CD4-positive, CD25-positive, alpha-beta regulatory T cell (primary cell): ENCODE data around the gene SEC23A. TPM values are rescaled to one million over a fixed set of nuclear protein-coding genes. Genes with fewer than 3 reads are reported as not detected.
A peak's percentile ranks its signal among the peaks of the same experiment; 100 is the strongest.

ENCODE experiments used
- ATAC-seq, 2 donors: fragments of 150-1000 bp; cut with Tn5 transposase; one replicate each; pipeline ENCODE4 v1.10.0; 2021; ENCODE audit warnings: low read depth in 2 of 2, moderate number of reproducible peaks in 2 of 2, moderate library complexity in 1 of 2
- DNase-seq, 3 donors: peaks; one replicate each; pipeline versions ENCODE4 v3.0.0 to v3.0.0-alpha.2; 2012 to 2022; ENCODE audit warnings: mixed read lengths in 1 of 3
- H3K27ac ChIP-seq: one replicate; pipeline ENCODE4 v1.7.0; 2013; ENCODE audit warnings: mild to moderate bottlenecking, low read length; ENCODE audit not compliant: insufficient read depth, poor library complexity, severe bottlenecking
- H3K27me3 ChIP-seq: one replicate; pipeline ENCODE4 v1.7.0; 2013; ENCODE audit warnings: low read length; ENCODE audit not compliant: control insufficient read depth, insufficient read depth
- H3K36me3 ChIP-seq: one replicate; pipeline ENCODE4 v1.7.0; 2013; ENCODE audit warnings: mild to moderate bottlenecking, low read length, moderate library complexity; ENCODE audit not compliant: control insufficient read depth, insufficient read depth
- H3K4me1 ChIP-seq: 2 replicates; pipeline ENCODE4 v1.7.0; 2013; ENCODE audit warnings: mild to moderate bottlenecking, low read length; ENCODE audit not compliant: insufficient read depth, control insufficient read depth, poor library complexity, severe bottlenecking
- H3K4me3 ChIP-seq: one replicate; pipeline ENCODE4 v1.7.0; 2013; ENCODE audit warnings: low read depth, mild to moderate bottlenecking, low read length, moderate library complexity
- H3K9me3 ChIP-seq, 2 experiments: 1 replicate in 1 of 2; 2 replicates in 1 of 2; pipeline ENCODE4 v1.7.0; 2013; ENCODE audit warnings: low read length in 2 of 2, mild to moderate bottlenecking in 1 of 2, moderate library complexity in 1 of 2; ENCODE audit not compliant: control insufficient read depth in 2 of 2
- H3K27ac Mint-ChIP-seq, 3 donors: one replicate each; pipeline ENCODE4 v1.8.0; 2020 to 2022; ENCODE audit warnings: mild to moderate bottlenecking in 3 of 3, mixed read lengths in 3 of 3, moderate library complexity in 2 of 3
- H3K27me3 Mint-ChIP-seq: one replicate; pipeline ENCODE4 v1.8.0; 2022; ENCODE audit warnings: mild to moderate bottlenecking, mixed read lengths
- H3K36me3 Mint-ChIP-seq: one replicate; pipeline ENCODE4 v1.8.0; 2020; ENCODE audit warnings: mixed read lengths
- H3K4me1 Mint-ChIP-seq, 4 donors: one replicate each; pipeline ENCODE4 v1.8.0; 2020 to 2022; ENCODE audit warnings: mixed read lengths in 4 of 4, mild to moderate bottlenecking in 1 of 4
- H3K4me3 Mint-ChIP-seq, 4 donors: one replicate each; pipeline ENCODE4 v1.8.0; 2020 to 2022; ENCODE audit warnings: mild to moderate bottlenecking in 4 of 4, mixed read lengths in 4 of 4, moderate library complexity in 3 of 4
- H3K9me3 Mint-ChIP-seq, 7 donors: one replicate each; pipeline ENCODE4 v1.8.0; 2020 to 2022; ENCODE audit warnings: mixed read lengths in 7 of 7, mild to moderate bottlenecking in 3 of 7, moderate library complexity in 2 of 7
- polyA plus RNA-seq, 4 donors: library from polyadenylated mRNA; unstranded; fragments of 300-500 nt; fragmentation: Illumina TruSeq; gene quantifications; one replicate each; pipeline ENCODE4 v1.2.3, GENCODE V29; 2021
- total RNA-seq: library from RNA; stranded (reverse); gene quantifications from one replicate; pipeline ENCODE4 v1.2.3, GENCODE V29; 2022

The SEC23A gene
- total and polyA plus RNA-seq, 5 donors from 2014 or later = 29.5 to 64.5 (median 40.4) TPM

DNA sequence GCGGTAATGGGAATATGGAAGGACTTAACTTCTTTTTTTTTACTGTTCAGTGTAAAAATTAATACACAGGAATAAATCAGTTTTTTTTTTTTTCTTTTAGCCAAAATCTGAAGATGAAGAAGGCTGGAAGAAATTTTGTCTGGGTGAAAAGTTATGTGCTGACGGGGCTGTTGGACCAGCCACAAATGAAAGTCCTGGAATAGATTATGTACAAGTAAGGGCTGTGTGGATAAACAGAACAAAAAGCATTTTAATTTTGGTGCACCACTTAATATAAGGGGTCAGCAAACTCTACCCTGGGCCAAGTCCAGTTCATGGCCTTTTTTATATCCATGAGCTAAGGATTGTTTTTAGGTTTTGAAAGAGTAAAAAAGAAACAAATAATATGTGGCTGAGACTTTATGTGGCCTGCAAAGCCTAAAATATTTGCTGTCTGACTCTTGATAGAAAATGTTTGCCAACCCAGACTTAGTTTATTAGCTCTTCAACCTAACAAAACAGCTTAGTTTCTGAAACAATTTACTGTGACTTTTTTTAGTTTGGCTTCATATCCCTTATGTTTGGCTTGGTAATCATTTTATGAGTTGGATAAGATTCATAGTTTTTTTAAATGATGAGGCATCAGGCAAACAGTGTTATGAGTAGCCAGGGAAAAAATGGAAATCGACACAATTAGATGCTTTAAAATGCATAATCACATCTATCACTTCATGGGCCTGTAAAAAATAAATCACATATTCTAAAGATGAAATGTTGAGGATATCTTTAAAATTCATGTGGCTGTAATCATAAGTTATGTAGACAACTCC is 19.5 kb upstream of the SEC23A start:
- Histone ChIP-seq H3K27me3 (no peaks in the 10 kb centered on the region), H3K36me3 (peaks cover 50% of the 10 kb centered on the region), H3K27ac (no peak overlapping the region), H3K4me3 (no peak overlapping the region), H3K4me1 (no peaks in the 10 kb centered on the region), H3K9me3 (no peaks in the 10 kb centered on the region)
- no peak for DNase-seq
- Mint-ChIP-seq H3K4me3 (no peak overlapping the region), H3K27ac (peak overlapping the region in 1 of 3 donors; percentile 30), H3K4me1 (peaks cover 0 to 5% (median 4%) of the 10 kb centered on the region in 4 donors), H3K9me3 (no peaks in the 10 kb centered on the region), H3K27me3 (no peaks in the 10 kb centered on the region), H3K36me3 (peaks cover 19% of the 10 kb centered on the region)
- ATAC-seq = no peak

DNA sequence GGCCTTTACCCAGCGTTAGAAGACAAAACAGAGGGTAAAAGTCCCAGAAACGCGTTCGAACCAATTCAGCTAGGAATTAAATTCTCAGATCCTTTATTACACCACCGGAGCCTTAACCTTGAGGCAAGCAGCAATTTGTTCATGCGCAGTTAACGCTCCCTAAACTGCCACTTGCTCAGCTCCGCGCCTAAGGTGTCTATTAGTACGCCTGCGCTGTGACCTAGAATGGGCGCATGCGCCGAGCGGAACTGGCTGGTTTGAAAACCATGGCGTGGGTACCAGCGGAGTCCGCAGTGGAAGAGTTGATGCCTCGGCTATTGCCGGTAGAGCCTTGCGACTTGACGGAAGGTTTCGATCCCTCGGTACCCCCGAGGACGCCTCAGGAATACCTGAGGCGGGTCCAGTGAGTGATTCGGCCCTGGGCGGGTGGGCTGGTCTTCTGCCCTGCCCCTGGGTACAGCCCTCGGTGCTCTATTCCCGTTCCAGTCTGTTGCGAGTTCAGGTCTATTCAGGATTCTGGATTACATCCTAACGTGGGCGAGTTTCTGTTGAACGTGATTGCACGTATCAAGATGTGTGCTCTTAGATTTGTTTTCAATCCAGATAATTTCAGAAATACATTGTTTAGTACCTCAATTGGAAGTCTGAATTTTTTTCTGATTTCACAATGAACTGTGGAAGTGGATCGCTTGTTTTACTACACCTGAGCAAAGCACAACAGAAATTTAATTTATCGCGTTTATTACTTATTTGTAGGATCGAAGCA is 11.2 kb upstream of the SEC23A start, which contains the start of gene GEMIN2:
TSS of gene GEMIN2 (plus strand) at position 251 of the 766 bp plus-strand sequence. CDS start at position 267, 16 bp downstream.
- Mint-ChIP-seq H3K9me3 (no peaks in the 10 kb centered on the region), H3K4me3 (peak within 1 kb of the TSS; percentile 90 to 98 (median 97)), H3K27me3 (no peaks in the 10 kb centered on the region), H3K4me1 (peaks cover 9 to 35% (median 24%) of the 10 kb centered on the region in 4 donors), H3K36me3 (peaks cover 2% of the 10 kb centered on the region), H3K27ac (peak within 1 kb of the TSS; percentile 77 to 99 (median 98))
- Histone ChIP-seq H3K36me3 (peaks cover 8% of the 10 kb centered on the region), H3K27ac (peak within 1 kb of the TSS; percentile 76), H3K4me3 (peak within 1 kb of the TSS; percentile 93), H3K27me3 (no peaks in the 10 kb centered on the region), H3K4me1 (peaks cover 18% of the 10 kb centered on the region), H3K9me3 (no peaks in the 10 kb centered on the region)
- ATAC-seq (peak; percentile 94 to 97), DNase-seq (peak; percentile 89 to 97 (median 93))

DNA sequence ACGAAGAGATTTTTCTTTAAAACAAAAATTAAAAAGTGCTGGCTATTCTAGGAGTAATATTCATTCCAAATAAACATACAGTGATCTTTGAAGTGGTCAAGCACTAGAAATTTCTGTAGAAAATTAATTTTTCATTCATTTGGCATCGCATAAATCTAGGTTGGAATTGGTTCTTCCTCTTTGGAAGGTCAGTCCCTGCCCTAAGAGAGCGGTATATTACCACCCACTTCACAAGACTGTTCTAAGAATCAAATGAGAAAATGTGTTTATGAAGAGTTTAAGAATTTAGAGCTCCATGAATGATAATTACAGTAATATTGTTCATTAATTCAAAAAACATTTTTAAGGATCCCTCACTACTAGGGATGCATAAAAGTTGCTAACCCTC is 10.6 kb upstream of the SEC23A start:
- Histone ChIP-seq H3K27me3 (no peaks in the 10 kb centered on the region), H3K27ac (peak overlapping the region; percentile 76), H3K4me1 (peaks cover 18% of the 10 kb centered on the region), H3K9me3 (no peaks in the 10 kb centered on the region), H3K36me3 (peaks cover 5% of the 10 kb centered on the region), H3K4me3 (peak overlapping the region; percentile 93)
- ATAC-seq (no peak), DNase-seq (no peak)
- Mint-ChIP-seq H3K27me3 (no peaks in the 10 kb centered on the region), H3K36me3 (no peaks in the 10 kb centered on the region), H3K9me3 (no peaks in the 10 kb centered on the region), H3K4me1 (peaks cover 9 to 35% (median 22%) of the 10 kb centered on the region in 4 donors), H3K27ac (peak overlapping the region; percentile 77 to 99 (median 98)), H3K4me3 (peak overlapping the region; percentile 90 to 98 (median 97))

DNA sequence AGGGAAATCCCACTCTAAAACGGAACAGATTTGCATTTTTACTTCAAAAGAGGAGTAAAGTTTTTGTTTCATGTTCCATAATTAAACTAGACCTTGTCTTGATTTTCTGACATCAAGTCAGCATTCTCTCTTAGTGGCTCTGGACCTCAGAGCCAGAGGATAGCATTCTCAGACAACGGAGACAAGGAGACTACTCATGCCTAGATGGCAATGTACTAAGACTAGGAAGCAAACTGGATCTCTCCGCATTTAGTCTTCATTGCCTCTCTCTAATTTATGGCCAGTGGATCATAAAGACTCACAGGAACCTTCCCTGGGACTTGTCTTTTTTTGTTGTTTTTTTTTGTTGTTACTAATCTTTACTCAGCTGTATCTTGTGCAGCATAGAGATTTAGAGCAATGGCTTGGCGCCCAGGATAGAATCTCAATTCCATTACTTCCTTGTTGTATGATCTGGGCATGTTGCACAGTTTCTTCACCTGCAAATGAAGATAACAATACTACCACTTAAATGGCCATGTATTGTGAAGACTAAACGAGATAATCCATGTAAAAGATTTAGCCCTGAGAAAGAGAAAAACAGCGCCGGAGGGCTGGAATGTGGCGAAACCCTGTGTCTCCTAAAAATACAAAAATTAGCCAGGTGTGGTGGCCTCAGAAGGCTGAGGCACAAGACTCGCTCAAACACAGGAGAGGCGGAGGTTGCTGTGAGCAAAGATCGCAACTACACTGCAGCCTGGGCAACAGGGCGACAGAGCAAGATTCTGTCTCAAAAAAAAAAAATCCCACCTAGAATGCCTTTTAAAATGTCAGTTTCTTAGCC is 7.1 kb upstream of the SEC23A start:
- H3K4me3 ChIP-seq = no peak overlapping the region
- no peaks in the 10 kb centered on the region for H3K27me3 Mint-ChIP-seq
- ATAC-seq = no peak
- H3K36me3 ChIP-seq = no peaks in the 10 kb centered on the region
- peaks cover 15% of the 10 kb centered on the region for H3K4me1 ChIP-seq
- H3K9me3 ChIP-seq = no peaks in the 10 kb centered on the region
- no peaks in the 10 kb centered on the region for H3K27me3 ChIP-seq
- peak overlapping the region in 1 of 3 donors; percentile 32 for H3K27ac Mint-ChIP-seq
- peak overlapping the region in 1 of 4 donors; percentile 56 for H3K4me3 Mint-ChIP-seq
- DNase-seq = no peak
- no peaks in the 10 kb centered on the region for H3K36me3 Mint-ChIP-seq
- no peak overlapping the region for H3K27ac ChIP-seq
- no peaks in the 10 kb centered on the region for H3K9me3 Mint-ChIP-seq
- H3K4me1 Mint-ChIP-seq = peaks cover 9 to 22% (median 17%) of the 10 kb centered on the region in 4 donors

DNA sequence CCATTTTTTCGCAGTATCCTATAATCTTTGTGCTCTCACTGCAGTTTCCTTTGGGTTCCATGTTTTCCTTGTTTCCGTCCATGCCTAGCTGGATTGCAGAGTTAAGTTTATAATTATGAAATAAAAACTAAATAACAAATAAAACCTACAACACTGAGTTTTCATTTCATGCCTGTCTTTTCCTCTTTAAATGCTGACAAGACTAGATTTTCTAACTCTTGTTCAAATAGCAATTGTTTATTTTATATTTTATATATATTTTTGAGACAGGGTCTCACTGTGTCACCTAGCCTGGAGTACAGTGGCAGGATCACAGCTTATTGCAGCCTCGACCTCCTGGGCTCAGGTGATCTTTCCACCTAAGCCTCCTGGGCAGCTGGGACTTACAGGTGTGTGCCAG is 5.8 kb upstream of the SEC23A start:
- H3K27me3 Mint-ChIP-seq = no peaks in the 10 kb centered on the region
- ATAC-seq (no peak), DNase-seq (no peak)
- H3K36me3 ChIP-seq = no peaks in the 10 kb centered on the region
- H3K4me1 Mint-ChIP-seq = peaks cover 1 to 17% (median 11%) of the 10 kb centered on the region in 4 donors
- H3K4me3 ChIP-seq = no peak overlapping the region
- H3K27ac Mint-ChIP-seq = no peak overlapping the region
- H3K4me1 ChIP-seq = peaks cover 12% of the 10 kb centered on the region
- no peak overlapping the region for H3K27ac ChIP-seq
- H3K36me3 Mint-ChIP-seq = no peaks in the 10 kb centered on the region
- peak overlapping the region in 1 of 4 donors; percentile 4 for H3K4me3 Mint-ChIP-seq
- H3K9me3 Mint-ChIP-seq = no peaks in the 10 kb centered on the region
- no peaks in the 10 kb centered on the region for H3K27me3 ChIP-seq
- no peaks in the 10 kb centered on the region for H3K9me3 ChIP-seq

DNA sequence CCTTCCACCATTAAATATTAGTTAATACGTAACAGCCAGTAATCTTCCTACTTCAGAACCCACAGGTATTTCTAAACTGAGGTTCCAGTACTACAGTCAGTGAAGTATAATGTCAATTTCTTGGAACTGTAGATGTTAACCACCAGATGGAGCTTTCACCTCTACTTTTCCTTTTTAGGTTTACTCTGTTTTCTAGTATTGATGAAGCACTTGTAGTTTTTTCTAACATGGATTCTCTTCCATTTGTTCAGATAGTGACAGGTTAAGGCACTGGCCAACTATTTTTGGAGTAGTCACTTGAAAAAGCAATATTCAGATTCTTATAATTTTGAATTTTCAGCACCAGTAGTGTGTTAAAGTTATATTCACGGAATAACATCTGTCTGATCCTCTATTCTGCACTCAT is 4.6 kb upstream of the SEC23A start:
- Mint-ChIP-seq H3K36me3 (no peaks in the 10 kb centered on the region), H3K9me3 (no peaks in the 10 kb centered on the region), H3K27me3 (no peaks in the 10 kb centered on the region), H3K27ac (peak overlapping the region in 2 of 3 donors; percentile 7 to 44), H3K4me1 (peaks cover 4 to 25% (median 14%) of the 10 kb centered on the region in 4 donors), H3K4me3 (peak overlapping the region in 2 of 4 donors; percentile 62 to 83)
- Histone ChIP-seq H3K27me3 (no peaks in the 10 kb centered on the region), H3K4me1 (peaks cover 10% of the 10 kb centered on the region), H3K4me3 (no peak overlapping the region), H3K36me3 (no peaks in the 10 kb centered on the region), H3K27ac (no peak overlapping the region), H3K9me3 (no peaks in the 10 kb centered on the region)
- DNase-seq (peak in 2 of 3 donors; percentile 35 to 70), ATAC-seq (no peak)
